HepG2 (cell line): ENCODE measurements around the gene C19orf85. TPM values are rescaled to one million over a fixed set of nuclear protein-coding genes. Genes with fewer than 3 reads are reported as not detected.

Source experiments
- ATAC-seq: fragments of 200-7000 bp; cut with Tn5 transposase; 3 replicates; pipeline ENCODE4 v1.9.1; 2020; ENCODE audit warnings: mild to moderate bottlenecking, moderate library complexity
- BruUV-seq: library from RNA; stranded (reverse); fragments of 400-500 nt; replicated peaks from 2 replicates; lab custom pipeline; 2021; lab: Mats Ljungman, UMichigan
- CTCF ChIA-PET: fragments of 300-600 bp; formaldehyde crosslinking; extraction: SDS; loops from one replicate; lab custom pipeline; 2021; ENCODE audit warnings: low total read pairs, inconsistent platforms, low intra/inter-chr PET ratio; lab: Yijun Ruan, JAX
- POLR2A ChIA-PET: fragments of 350-600 bp; sonication (Branson Sonifier 250); formaldehyde crosslinking; loops from one replicate; lab custom pipeline; 2020; ENCODE audit warnings: antibody characterized with exemption, inconsistent platforms; lab: Yijun Ruan, JAX
- DNase-seq: peaks from one replicate; pipeline ENCODE4 v3.0.0-alpha.2; 2015; ENCODE audit warnings: low spot score
- FAIRE-seq: peaks from 3 replicates; lab custom pipeline; 2011; peaks lifted over from hg19 to GRCh38; lab: Jason Lieb, UNC
- H2AFZ ChIP-seq: one replicate; pipeline ENCODE4 v1.6.1; 2011; ENCODE audit warnings: low read length, inconsistent platforms
- H3K27ac ChIP-seq: fragments of 300-600 bp; 3 replicates; pipeline ENCODE4 v1.8.0; 2011; ENCODE audit warnings: mixed run types, mild to moderate bottlenecking, mixed read lengths, low read length, inconsistent platforms; ENCODE audit not compliant: insufficient read depth; ENCODE audit errors: extremely low read length
- H3K27me3 ChIP-seq, 2 experiments: fragments of 200-600 bp in 1 of 2; 2 replicates in 1 of 2; 3 replicates in 1 of 2; pipeline versions ENCODE4 v1.6.0 to v1.8.0; 2011; ENCODE audit warnings: low read length in 2 of 2, mild to moderate bottlenecking in 2 of 2, moderate library complexity in 2 of 2, inconsistent platforms in 1 of 2; ENCODE audit not compliant: insufficient read depth in 2 of 2, control insufficient read depth in 1 of 2
- H3K36me3 ChIP-seq, 2 experiments: fragments of 200-600 bp in 1 of 2; replicated peaks in 1 of 2; 2 replicates in 1 of 2; 3 replicates in 1 of 2; pipeline versions ENCODE4 v1.5.1 to v1.8.0; 2011; ENCODE audit warnings: low read length in 2 of 2, inconsistent platforms in 1 of 2; ENCODE audit not compliant: insufficient read depth in 2 of 2, control insufficient read depth in 1 of 2
- H3K4me1 ChIP-seq: 2 replicates; pipeline ENCODE4 v1.5.1; 2012; ENCODE audit warnings: low read length, inconsistent platforms; ENCODE audit not compliant: insufficient read depth
- H3K4me2 ChIP-seq: 2 replicates; pipeline ENCODE4 v1.6.0; 2011; ENCODE audit warnings: low read depth, low read length, inconsistent platforms
- H3K4me3 ChIP-seq, 3 experiments: fragments of 200-600 bp in 1 of 3; sonication (generic), shearing (Covaris generic) in 1 of 3; replicated peaks in 1 of 3; 2 replicates each; pipeline ENCODE4 v1.5.1; 2011 to 2016; ENCODE audit warnings: low read length in 3 of 3, inconsistent platforms in 2 of 3, low read depth in 2 of 3, mild to moderate bottlenecking in 2 of 3, control low read depth in 1 of 3, mixed read lengths in 1 of 3; ENCODE audit not compliant: insufficient read depth in 1 of 3
- H3K79me2 ChIP-seq: one replicate; pipeline ENCODE4 v1.6.1; 2011; ENCODE audit warnings: low read length, inconsistent platforms; ENCODE audit not compliant: insufficient read depth
- H3K9ac ChIP-seq: 2 replicates; pipeline ENCODE4 v1.6.0; 2011; ENCODE audit warnings: mild to moderate bottlenecking, low read depth, low read length, inconsistent platforms; ENCODE audit not compliant: insufficient read depth
- H3K9me3 ChIP-seq: 2 replicates; pipeline ENCODE4 v1.5.1; 2012; ENCODE audit warnings: mild to moderate bottlenecking, low read length
- H4K20me1 ChIP-seq: 2 replicates; pipeline ENCODE4 v1.6.0; 2011; ENCODE audit warnings: inconsistent platforms, mild to moderate bottlenecking, low read length, moderate library complexity; ENCODE audit not compliant: insufficient read depth
- MAFF ChIP-seq: IDR thresholded peaks from 2 replicates; pipeline ENCODE4 v1.6.1; 2011; ENCODE audit warnings: low read depth, low read length, improper control_type of control experiment
- NR0B2 ChIP-seq: sonication (generic); formaldehyde crosslinking; IDR thresholded peaks from 2 replicates; pipeline ENCODE4 v1.4.0; 2020; ENCODE audit warnings: mild to moderate bottlenecking, missing genetic modification reagents
- POLR2AphosphoS5 ChIP-seq: IDR thresholded peaks from 2 replicates; pipeline ENCODE4 v1.6.1; 2012; ENCODE audit warnings: low read depth, low read length
- RFXAP ChIP-seq: sonication (generic); formaldehyde crosslinking; IDR thresholded peaks from 2 replicates; pipeline ENCODE4 v1.4.0; 2020; ENCODE audit warnings: missing genetic modification reagents, borderline replicate concordance
- ZFP91 ChIP-seq: sonication (generic); formaldehyde crosslinking; IDR thresholded peaks from 2 replicates; pipeline ENCODE4 v1.9.0; 2022; ENCODE audit warnings: missing genetic modification reagents, mild to moderate bottlenecking, borderline replicate concordance
- WGBS: methylation state at CpG from one replicate; pipeline ENCODE4 v1.1.6; 2017; ENCODE audit warnings: low lambda C conversion rate; 5-methylcytosine and 5-hydroxymethylcytosine counted together
- in situ Hi-C: cut with HindIII; loops from 2 replicates; pipeline ENCODE4 v1.10.0; 2017; ENCODE audit warnings: low pct_unique_long_range_greater_than_20kb; ENCODE audit not compliant: extremely low pct_ligation_motif_present
- intact Hi-C: fragments of 100-400 bp; cut with micrococcal nuclease; formaldehyde crosslinking; loops from one replicate; pipeline ENCODE4 v1.10.0; 2022; ENCODE audit not compliant: unreplicated experiment
- polyA plus RNA-seq, 8 experiments: library from polyadenylated mRNA; depleted of rRNA in 3 of 8; stranded (reverse) in 7 of 8; unstranded in 1 of 8; fragments of >200 nt; fragmentation: Illumina TruSeq in 4 of 8; extraction: Trizol in 4 of 8; gene quantifications; 2 replicates each; pipeline versions ENCODE4 v1.2.1 to v1.2.3, GENCODE V29; 2011 to 2016; ENCODE audit warnings: low read depth in 4 of 8, missing spikeins in 1 of 8, mixed read lengths in 1 of 8; ENCODE audit not compliant: insufficient read depth in 1 of 8
- total RNA-seq, 5 experiments: library from RNA; depleted of rRNA; stranded (reverse); fragments of >200 nt; fragmentation: Illumina TruSeq; extraction: Trizol; gene quantifications; 2 replicates each; pipeline ENCODE4 v1.2.3, GENCODE V29; 2016; ENCODE audit warnings: low read depth in 1 of 5

The C19orf85 gene
- total and polyA plus RNA-seq, 2 of the 13 experiments (the other 11 are each of a cell fraction or from before 2014, with no cell fraction given), result not detected

- intact Hi-C loops (no loop called here), in situ Hi-C loops (no loop called here)
- H3K9ac ChIP-seq, result no peak overlapping the region
- peaks cover 12% of the 10 kb centered on the region for H3K4me1 ChIP-seq
- ChIA-PET CTCF (no interaction called here), POLR2A (no interaction called here)
- DNase-seq (no peak), FAIRE-seq (no peak), ATAC-seq (no peak)
- H3K27me3 ChIP-seq, result peaks cover 16 to 67% of the 10 kb centered on the region in 2 experiments
- H3K4me3 ChIP-seq, result no peak overlapping the region
- no peak overlapping the region for H2AFZ ChIP-seq
- no peak overlapping the region for H3K4me2 ChIP-seq
- no peaks in the 10 kb centered on the region for H4K20me1 ChIP-seq
- H3K79me2 ChIP-seq, result no peaks in the 10 kb centered on the region
- no peaks in the 10 kb centered on the region for H3K9me3 ChIP-seq
- WGBS, result 31% methylated on average over 11 of the region's 12 CpGs
- TF ChIP-seq MAFF, result no peak
- TF ChIP-seq NR0B2 (CRISPR knock-in tag), result no peak
- TF ChIP-seq RFXAP (CRISPR knock-in tag), result no peak
- TF ChIP-seq POLR2AphosphoS5, result no peak
- no peak for TF ChIP-seq ZFP91
- H3K27ac ChIP-seq, result no peak overlapping the region
- BruUV-seq, result no TSS peak
- no peaks in the 10 kb centered on the region for H3K36me3 ChIP-seq
Measured at GRCh38 chr19:55492362-55492944, 27.9 kb upstream of the C19orf85 start.
